Neural progenitor cell (in vitro differentiated cells): Measurements from ENCODE around the gene ARHGAP24.

Experiments
- CTCF ChIP-seq: fragments of 200-600 bp; sonication (generic); IDR thresholded peaks from 2 replicates; pipeline ENCODE4 v1.5.1; 2017; ENCODE audit warnings: antibody characterized with exemption, mild to moderate bottlenecking
- EZH2phosphoT487 ChIP-seq: fragments of 200-600 bp; sonication (generic); IDR thresholded peaks from 2 replicates; pipeline ENCODE4 v1.6.1; 2017; ENCODE audit warnings: antibody characterized with exemption

- TF ChIP-seq CTCF = no peak
- no peak for TF ChIP-seq EZH2phosphoT487
Observed at GRCh38 chr4:85556283-85556682, 81.3 kb downstream of the ARHGAP24 start.
